Measurements from ENCODE around the gene RIN3. TPM values are rescaled to one million over a fixed set of nuclear protein-coding genes. Genes with fewer than 3 reads are reported as not detected.

Gene RIN3
- total and polyA plus RNA-seq, 2 of the 4 experiments (the other 2 are of a cell fraction): 2.5 to 11.1 TPM

GRCh38 chr14:92605274-92605940, 91.8 kb downstream of the RIN3 start:
- ATAC-seq (ENCODE audit: low read depth): no peak
- Histone ChIP-seq H2AK5ac (ENCODE audit: low read depth, low read length) (no peak overlapping the region), H3K4me2 (ENCODE audit: low read depth, low read length) (no peak overlapping the region), H3K36me3 (ENCODE audit: control insufficient read depth, insufficient read depth, low read length) (no peaks in the 10 kb centered on the region), H3K9me1 (ENCODE audit: insufficient read depth, low read length) (peaks cover 17% of the 10 kb centered on the region), H3K27me3 (ENCODE audit: control insufficient read depth, insufficient read depth, low read length) (no peaks in the 10 kb centered on the region), H2AK9ac (replicated peaks; ENCODE audit: low read depth, low read length, poor library complexity) (no peak overlapping the region), H2BK120ac (ENCODE audit: low read depth, low read length) (no peak overlapping the region), H4K91ac (ENCODE audit: insufficient read depth, low read depth, low read length) (no peak overlapping the region), H4K8ac (ENCODE audit: low read depth in 2 of 2, low read length in 2 of 2) (no peak overlapping the region), H3K4ac (ENCODE audit: low read depth, low read length) (no peak overlapping the region), H2AFZ (replicated peaks; ENCODE audit: low read length, poor library complexity) (no peak overlapping the region), H2BK15ac (ENCODE audit: low read depth, low read length) (no peak overlapping the region), H3K79me1 (ENCODE audit: low read depth in 1 of 2, low read length in 2 of 2) (peaks cover 21 to 49% of the 10 kb centered on the region in 2 experiments), H3K9me3 (ENCODE audit: control insufficient read depth, insufficient read depth, low read length) (peaks cover 2% of the 10 kb centered on the region; the same call in 1 of the 2 replicates), H3K56ac (ENCODE audit: extremely low read depth, insufficient read depth, low read length) (no peak overlapping the region), H3K9ac (ENCODE audit: low read depth, low read length) (no peak overlapping the region), H2BK5ac (ENCODE audit: low read depth, low read length, poor library complexity, severe bottlenecking) (no peak overlapping the region), H3K23ac (ENCODE audit: low read depth, low read length) (no peak overlapping the region), H3K4me3 (ENCODE audit: insufficient read depth, low read depth, low read length) (no peak overlapping the region), H4K20me1 (ENCODE audit: insufficient read depth, low read length) (no peaks in the 10 kb centered on the region), H4K5ac (ENCODE audit: low read depth, low read length) (no peak overlapping the region), H3K18ac (ENCODE audit: low read depth, low read length) (no peak overlapping the region), H2BK20ac (ENCODE audit: low read depth, low read length) (no peak overlapping the region), H3K4me1 (ENCODE audit: control insufficient read depth, insufficient read depth, low read length) (peaks cover 18% of the 10 kb centered on the region), H3K27ac (ENCODE audit: insufficient read depth, low read length) (no peak overlapping the region), H3K14ac (replicated peaks; ENCODE audit: low read depth, low read length) (no peak overlapping the region)
- intact Hi-C loops (cut with micrococcal nuclease): no loop called here
- no peak for DNase-seq
- no peak for TF ChIP-seq CEBPB (IDR thresholded peaks at IDR 0.05; ENCODE audit: low read depth, low read length)
- no peak for TF ChIP-seq USF2 (IDR thresholded peaks at IDR 0.05; ENCODE audit: low read depth, low read length)
- TF ChIP-seq MAZ (IDR thresholded peaks at IDR 0.05; ENCODE audit: borderline replicate concordance, low read depth, low read length): no peak
- no peak for TF ChIP-seq RCOR1 (IDR thresholded peaks at IDR 0.05; ENCODE audit: insufficient replicate concordance, low read length)
- no peak for TF ChIP-seq SMC3 (IDR thresholded peaks at IDR 0.05; ENCODE audit: low read depth, low read length)
- no peak for TF ChIP-seq POLR2A (IDR thresholded peaks at IDR 0.05; ENCODE audit: low read depth, low read length)
- no peak for TF ChIP-seq MXI1 (IDR thresholded peaks at IDR 0.05; ENCODE audit: borderline replicate concordance, low read depth, low read length)
- in situ Hi-C loops (cut with MboI; ENCODE audit: low sequenced_read_pairs): no loop called here
- ChIA-PET POLR2A (ENCODE audit: unreplicated experiment) (no interaction called here), CTCF (no interaction called here)
- no CpG with 5 or more reads among the region's 5 CpGs for WGBS, 2 experiments (ENCODE audit: extremely low coverage in 2 of 2, insufficient read length in 1 of 2)
- dilution Hi-C loops (cut with HindIII; ENCODE audit: low sequenced_read_pairs, unreplicated experiment): no loop called here
- no TSS peak for BruUV-seq (replicated peaks)
